GM19328 (cell line): ENCODE results near the gene DOK3.
"Not testable (repeated sequence)": the region's sequence is repeated elsewhere in the genome, so short reads cannot be mapped to it uniquely, and the experiment has no call there.

Experiments used
- ATAC-seq: cut with Tn5 transposase; IDR thresholded peaks from one replicate; pipeline ENCODE4 v1.9.1; 2021; ENCODE audit warnings: mild to moderate bottlenecking, moderate library complexity; ENCODE audit not compliant: unreplicated experiment

Gene DOK3

DNA sequence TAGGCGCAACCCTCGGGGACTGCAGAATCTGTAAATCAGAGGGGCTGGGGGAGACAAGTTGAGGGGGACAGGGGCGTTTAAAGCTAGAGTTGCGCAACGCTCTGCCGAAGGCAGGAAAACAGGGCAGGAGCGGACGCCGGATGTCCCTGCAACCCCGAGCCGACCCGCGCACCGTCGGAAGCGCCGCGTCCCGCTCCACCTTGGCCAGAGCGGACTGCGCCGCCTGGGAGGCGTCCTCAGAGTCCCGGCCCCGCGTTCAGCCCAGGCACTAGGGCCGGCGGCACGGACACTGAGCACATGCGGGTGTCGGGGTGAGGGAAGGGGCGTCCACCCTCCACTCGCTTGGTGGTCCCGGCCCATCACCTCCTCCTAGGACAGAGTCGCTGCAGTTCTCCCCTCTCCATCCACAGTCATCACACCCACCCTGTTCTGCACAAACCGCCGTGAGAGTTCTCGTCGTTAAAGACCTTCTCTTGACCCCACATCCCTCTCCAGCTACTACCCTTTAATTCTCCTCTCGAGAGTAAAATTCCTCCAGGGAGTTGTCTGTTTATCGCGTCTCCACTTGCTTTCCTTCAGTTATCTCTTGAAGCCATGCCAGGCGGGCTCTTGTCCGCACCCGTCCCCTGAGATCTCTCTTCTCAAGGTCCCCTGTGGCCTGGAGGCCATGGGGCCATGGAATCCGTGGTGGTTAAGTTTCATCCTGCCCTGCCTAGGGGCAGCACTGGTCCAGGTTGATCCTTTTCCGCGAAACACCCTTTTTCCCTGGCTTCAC lies 11.4 kb downstream of the DOK3 start:
- ATAC-seq = no peak

- peak; percentile 75 for ATAC-seq
Measured at GRCh38 chr5:177497292-177498012, 12.2 kb downstream of the DOK3 start, which contains the start of gene PDLIM7. TSS of gene PDLIM7 (minus strand) at chr5:177497604. CDS start at chr5:177496512, 1,092 bp downstream.

DNA sequence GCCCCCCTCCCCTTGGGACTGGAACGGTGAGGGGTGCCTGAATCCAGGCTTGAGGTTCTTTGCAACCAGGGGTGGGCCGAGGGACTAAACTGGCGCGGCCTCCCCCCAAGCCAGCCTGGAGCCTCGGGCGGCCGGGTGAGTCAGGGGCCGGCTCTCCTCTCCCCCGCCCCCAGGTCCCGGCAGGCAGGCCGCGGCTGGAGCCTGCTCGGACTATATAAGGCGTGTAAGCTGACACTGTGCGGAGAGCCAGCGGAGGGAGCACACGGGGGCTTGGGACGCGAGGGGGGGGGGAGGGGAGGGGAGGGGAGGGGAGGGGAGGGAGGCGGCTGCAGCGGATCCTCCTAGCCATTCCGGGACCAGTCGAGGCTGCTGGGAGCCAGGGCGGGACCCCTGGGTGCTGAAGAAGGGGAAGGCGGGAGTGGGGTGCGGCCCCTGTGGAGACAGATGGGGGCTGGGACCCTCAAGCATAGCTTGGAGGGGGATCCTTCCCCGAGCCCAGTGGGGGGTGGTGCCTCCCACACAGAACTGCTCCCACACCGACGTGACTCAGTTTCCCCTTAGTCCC lies 12.8 kb downstream of the DOK3 start:
- ATAC-seq = no peak

DNA sequence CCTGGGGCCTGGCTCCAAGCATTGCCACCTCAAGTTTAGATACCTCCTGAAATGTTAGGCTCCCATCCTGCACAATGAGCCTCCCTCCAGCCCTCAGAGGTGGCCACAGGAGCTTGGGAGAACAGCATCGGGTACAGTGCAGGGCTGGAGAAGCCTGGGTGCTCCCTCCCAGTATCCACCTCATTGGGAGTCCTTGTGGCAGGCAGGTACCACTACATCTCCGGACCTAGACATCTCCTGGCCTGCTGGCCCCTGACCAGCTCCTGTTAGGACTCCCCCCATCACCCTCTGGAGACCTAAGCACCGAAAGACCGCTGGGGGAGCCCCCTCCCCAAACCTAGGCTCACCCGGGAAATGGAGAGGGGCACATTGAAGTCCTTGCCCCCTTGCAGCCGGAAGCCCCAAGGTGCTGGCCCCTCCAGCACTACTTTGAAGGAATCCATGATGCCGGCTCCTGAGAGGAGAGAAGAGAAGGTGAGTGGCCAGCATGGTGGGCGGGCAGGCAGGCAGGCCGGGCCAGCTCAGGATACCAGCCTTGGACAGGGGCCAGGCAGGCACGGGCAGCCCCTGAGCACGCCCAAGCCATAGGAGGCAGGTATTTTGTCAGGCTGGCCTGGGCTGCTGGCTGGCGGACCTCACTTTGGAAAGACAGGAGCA lies 13.4 kb downstream of the DOK3 start:
- ATAC-seq = no peak

DNA sequence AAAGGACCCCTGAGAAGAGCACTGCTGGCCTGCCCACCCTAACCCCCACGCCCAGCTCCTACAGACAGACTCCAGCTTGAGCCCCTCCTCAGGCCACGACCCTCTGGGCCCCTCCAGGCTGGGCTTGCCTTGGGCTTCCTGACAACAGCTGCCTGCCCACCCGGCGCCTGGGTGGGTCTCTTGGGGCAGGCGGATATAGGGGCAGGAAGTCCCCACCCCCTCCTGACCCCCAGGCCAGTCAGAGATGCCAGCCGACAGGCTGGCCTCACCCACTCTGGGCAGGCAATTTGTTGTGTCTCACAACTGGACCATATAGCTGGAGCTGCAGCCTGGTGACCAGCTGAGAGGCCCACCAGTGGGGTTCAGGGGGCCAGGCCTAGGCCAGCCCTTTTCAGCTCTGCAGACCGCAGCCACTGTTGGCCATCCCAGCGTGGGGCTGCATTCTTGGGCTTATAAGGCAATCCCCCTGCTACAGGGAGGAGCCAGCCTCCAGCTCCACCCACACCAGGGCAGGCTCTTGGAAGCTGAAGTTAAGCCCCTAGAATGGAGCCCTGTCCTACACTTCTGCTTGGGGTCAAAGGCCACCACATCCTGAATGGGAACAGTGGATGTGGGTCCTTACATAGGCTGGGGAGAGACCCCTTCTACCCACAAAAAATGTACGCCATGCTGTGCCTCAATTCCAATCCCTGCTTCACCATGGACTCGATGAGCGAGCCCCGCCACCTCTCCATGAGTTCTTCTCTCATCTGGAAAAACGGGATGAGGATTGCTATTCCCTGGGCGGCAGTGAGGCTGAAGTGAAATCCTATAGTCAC lies 14.2 kb downstream of the DOK3 start:
- no peak for ATAC-seq

- ATAC-seq = no peak
Measured at GRCh38 chr5:177494346-177495195, 15.1 kb downstream of the DOK3 start.

GRCh38 chr5:177493795-177494345 lies 15.8 kb downstream of the DOK3 start:
- ATAC-seq = no peak

DNA sequence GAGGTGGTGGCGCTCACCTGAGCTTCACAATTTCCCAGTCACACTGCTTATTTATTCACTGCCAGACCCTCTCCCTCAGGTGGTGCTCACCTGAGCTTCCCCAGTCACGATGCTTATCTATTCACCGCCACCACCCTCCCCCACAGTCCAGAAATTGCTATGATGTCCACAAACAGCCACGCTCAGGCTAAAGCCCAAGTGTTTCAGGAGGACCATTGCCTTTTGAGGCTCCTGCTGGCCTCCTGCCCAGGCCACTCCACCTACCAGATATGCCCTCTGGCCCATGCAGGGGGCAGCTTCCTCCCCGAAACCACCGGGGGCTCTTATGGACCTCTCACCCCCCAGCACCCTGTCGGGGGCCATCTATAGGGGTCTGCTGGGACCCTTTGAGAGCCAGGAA lies 16.8 kb downstream of the DOK3 start:
- no peak for ATAC-seq

DNA sequence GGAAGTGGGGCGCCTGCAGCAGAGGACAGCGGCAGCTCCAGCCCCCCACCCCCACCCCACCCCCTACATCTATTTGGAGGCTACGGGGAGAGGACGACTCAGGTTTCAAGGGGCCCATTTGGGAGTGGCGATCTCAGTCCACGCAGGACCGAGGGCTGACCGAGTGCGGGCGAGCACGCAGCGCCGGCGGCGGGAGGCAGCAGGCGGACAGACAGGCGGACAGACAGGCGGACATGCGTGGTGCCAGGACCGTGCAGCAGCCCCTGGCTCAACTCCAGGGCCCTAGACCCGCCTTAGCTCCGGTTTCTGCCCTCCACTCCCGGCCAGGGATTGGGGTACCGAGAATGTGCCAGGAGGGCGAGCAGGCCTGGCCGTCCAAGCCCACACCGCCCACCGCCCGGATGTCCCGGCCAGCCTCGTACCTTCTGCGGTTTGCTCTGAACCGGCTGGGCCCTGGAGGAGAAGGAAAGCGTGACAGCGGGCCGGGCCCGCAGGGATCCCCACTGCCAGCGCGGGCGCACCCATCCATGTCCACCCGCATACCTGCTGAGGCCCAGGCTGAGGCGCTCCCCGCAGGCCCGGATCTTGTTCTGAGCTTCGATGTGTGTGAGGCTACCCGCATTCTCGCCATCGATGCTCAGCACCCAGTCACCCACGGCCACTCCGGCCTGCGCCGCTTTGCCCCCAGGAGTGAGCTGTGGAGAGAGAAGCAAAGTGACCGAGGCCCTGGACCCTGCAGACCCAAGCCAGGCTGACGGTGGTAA lies 17.5 kb downstream of the DOK3 start:
- ATAC-seq = no peak

GRCh38 chr5:177491429-177491945 lies 18.1 kb downstream of the DOK3 start:
- no peak for ATAC-seq

- ATAC-seq = no peak
Measured at GRCh38 chr5:177490992-177491391, 18.6 kb downstream of the DOK3 start.

- no peak for ATAC-seq
Measured at GRCh38 chr5:177490311-177490991, 19.2 kb downstream of the DOK3 start.

GRCh38 chr5:177489119-177489716 lies 20.4 kb downstream of the DOK3 start:
- ATAC-seq = no peak

DNA sequence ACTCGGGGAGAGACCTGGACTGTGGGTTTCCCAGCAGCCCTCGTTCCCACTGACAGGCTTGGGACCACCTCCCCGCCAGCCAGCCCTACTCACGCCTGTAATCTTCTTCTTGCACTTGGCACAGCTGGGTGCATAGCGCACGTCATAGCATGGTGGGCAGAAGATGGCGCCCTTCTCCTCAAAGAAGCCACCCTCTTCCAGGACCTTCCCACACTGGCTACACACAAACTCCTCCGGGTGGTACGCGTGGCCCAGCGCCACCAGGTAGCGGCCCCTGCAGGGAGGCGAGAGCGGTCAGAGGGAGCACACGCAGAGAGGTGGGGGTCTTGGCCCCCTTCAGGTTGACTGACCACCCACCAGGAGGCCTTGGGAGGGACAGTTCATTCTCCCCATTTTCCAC lies 21.7 kb downstream of the DOK3 start:
- ATAC-seq = no peak

DNA sequence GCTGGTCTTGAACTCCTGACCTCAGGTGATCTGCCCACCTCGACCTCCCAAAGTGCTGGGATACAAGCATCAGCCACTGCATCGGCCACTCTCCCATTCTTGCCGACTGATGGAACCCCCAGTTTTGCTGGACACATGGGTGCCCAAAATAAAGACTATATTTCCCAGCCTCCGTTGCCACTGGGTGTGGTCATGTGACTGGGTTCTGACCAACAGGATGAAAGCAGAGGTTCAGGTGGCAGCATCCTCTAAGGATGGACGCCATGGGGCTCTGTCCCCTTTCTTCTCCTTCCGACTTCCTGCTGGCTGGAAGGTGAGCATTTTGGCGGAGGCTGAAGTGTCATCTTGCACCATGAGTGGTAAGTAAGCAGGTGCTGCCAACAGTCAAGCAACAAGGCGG lies 22.5 kb downstream of the DOK3 start:
- ATAC-seq = no peak

- ATAC-seq = no peak
Measured at GRCh38 chr5:177486256-177486655, 23.4 kb downstream of the DOK3 start.

DNA sequence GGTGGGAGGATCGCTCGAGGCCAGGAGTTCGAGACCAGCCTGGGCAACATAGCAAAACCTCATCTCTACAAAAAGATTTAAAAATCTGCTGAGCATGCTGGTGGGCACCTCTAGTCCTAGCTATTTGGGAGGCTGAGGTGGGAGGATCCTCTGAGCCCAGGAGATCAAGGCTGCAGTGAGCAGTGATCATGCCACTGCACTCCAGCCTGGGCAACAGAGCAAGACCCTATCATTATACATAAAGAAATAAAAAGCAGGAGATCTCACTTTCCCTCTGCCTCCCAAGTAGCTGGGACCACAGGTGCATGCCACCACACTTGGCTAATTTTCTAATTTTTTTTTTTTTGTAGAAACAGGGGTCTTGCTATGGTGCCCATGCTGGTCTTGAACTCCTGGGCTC lies 23.9 kb downstream of the DOK3 start:
- ATAC-seq = not testable (repeated sequence)
